Measurements from ENCODE around the gene TUG1. TPM values are rescaled to one million over a fixed set of nuclear protein-coding genes. Genes with fewer than 3 reads are reported as not detected.

Gene TUG1
- total RNA-seq, 5 donors from 2014 or later (not counting 1 experiment from before 2014, with no cell fraction given) = 92.6 to 115 (median 94.8) TPM

GRCh38 chr22:30982512-30982911 is 13.4 kb downstream of the TUG1 start:
- no peak overlapping the region for H3K27ac ChIP-seq (ENCODE audit: low read length)
- Mint-ChIP-seq H3K4me1 (peaks cover 0 to 3% (median 0%) of the 10 kb centered on the region in 3 donors), H3K9me3 (peaks cover 15 to 70% (median 61%) of the 10 kb centered on the region in 3 donors), H3K27me3 (no peaks in the 10 kb centered on the region), H3K36me3 (peaks cover 4% of the 10 kb centered on the region), H3K27ac (no peak overlapping the region), H3K4me3 (no peak overlapping the region)
- no peaks in the 10 kb centered on the region for H3K4me1 ChIP-seq (ENCODE audit: control insufficient read depth in 1 of 2, extremely low read depth in 1 of 2, insufficient read depth in 2 of 2, low read length in 2 of 2)
- DNase-seq (no peak), ATAC-seq (replicated peaks in 1 of 4) (no peak)
- no peaks in the 10 kb centered on the region for H3K36me3 ChIP-seq (ENCODE audit: control insufficient read depth in 2 of 2, extremely low read depth in 1 of 2, insufficient read depth in 1 of 2, low read length in 1 of 2)
- no peaks in the 10 kb centered on the region for H3K27me3 ChIP-seq (replicated peaks in 1 of 2; ENCODE audit: control insufficient read depth in 2 of 2, extremely low read depth in 1 of 2, insufficient read depth in 2 of 2, low read length in 1 of 2)
- ChIA-PET CTCF (interaction anchor here in 1 of 2 donors (0.7 kb wide), 2 partner anchors 190 to 249 kb away, joined by 3 to 4 read pairs; no protein-coding TSS in a partner anchor), POLR2A (interaction anchor here in 1 of 2 donors (0.5 kb wide), 1 partner anchor 338 kb away, joined by 3 read pairs; no protein-coding TSS in a partner anchor)
- WGBS (ENCODE audit: insufficient coverage) = 70% methylated on average over 1 of the region's 2 CpGs
- peaks cover 32% of the 10 kb centered on the region for H3K9me3 ChIP-seq
- no peak overlapping the region for H3K4me3 ChIP-seq (ENCODE audit: control insufficient read depth in 1 of 2, extremely low read depth in 1 of 2, low read length in 1 of 2)

GRCh38 chr22:30984317-30984716 is 15.3 kb downstream of the TUG1 start:
- peaks cover 0 to under 1% of the 10 kb centered on the region in 2 donors for H3K27me3 Mint-ChIP-seq
- ChIA-PET CTCF (no interaction called here), POLR2A (no interaction called here)
- H3K4me3 Mint-ChIP-seq = no peak overlapping the region
- H3K9me3 Mint-ChIP-seq = peaks cover 11 to 64% (median 54%) of the 10 kb centered on the region in 3 donors
- 80% methylated on average over 1 of the region's 2 CpGs for WGBS (ENCODE audit: insufficient coverage)
- H3K4me1 ChIP-seq (ENCODE audit: control insufficient read depth in 1 of 2, extremely low read depth in 1 of 2, insufficient read depth in 2 of 2, low read length in 2 of 2) = no peaks in the 10 kb centered on the region
- no peaks in the 10 kb centered on the region for H3K36me3 ChIP-seq (ENCODE audit: control insufficient read depth in 2 of 2, extremely low read depth in 1 of 2, insufficient read depth in 1 of 2, low read length in 1 of 2)
- H3K27ac ChIP-seq (ENCODE audit: low read length) = no peak overlapping the region
- ATAC-seq (replicated peaks in 1 of 4) (no peak), DNase-seq (no peak)
- H3K4me3 ChIP-seq (ENCODE audit: control insufficient read depth in 1 of 2, extremely low read depth in 1 of 2, low read length in 1 of 2) = no peak overlapping the region
- peaks cover 22% of the 10 kb centered on the region for H3K9me3 ChIP-seq
- no peak overlapping the region for H3K27ac Mint-ChIP-seq
- peaks cover under 1% of the 10 kb centered on the region for H3K36me3 Mint-ChIP-seq
- no peaks in the 10 kb centered on the region for H3K27me3 ChIP-seq (replicated peaks in 1 of 2; ENCODE audit: control insufficient read depth in 2 of 2, extremely low read depth in 1 of 2, insufficient read depth in 2 of 2, low read length in 1 of 2)
- peaks cover 0 to 1% (median 0%) of the 10 kb centered on the region in 3 donors for H3K4me1 Mint-ChIP-seq

GRCh38 chr22:30985561-30986208 is 16.6 kb downstream of the TUG1 start:
- Histone ChIP-seq H3K27ac (ENCODE audit: low read length) (no peak overlapping the region), H3K9me3 (peaks cover 18% of the 10 kb centered on the region), H3K36me3 (ENCODE audit: control insufficient read depth in 2 of 2, extremely low read depth in 1 of 2, insufficient read depth in 1 of 2, low read length in 1 of 2) (no peaks in the 10 kb centered on the region), H3K27me3 (replicated peaks in 1 of 2; ENCODE audit: control insufficient read depth in 2 of 2, extremely low read depth in 1 of 2, insufficient read depth in 2 of 2, low read length in 1 of 2) (no peaks in the 10 kb centered on the region), H3K4me3 (ENCODE audit: control insufficient read depth in 1 of 2, extremely low read depth in 1 of 2, low read length in 1 of 2) (no peak overlapping the region), H3K4me1 (ENCODE audit: control insufficient read depth in 1 of 2, extremely low read depth in 1 of 2, insufficient read depth in 2 of 2, low read length in 2 of 2) (no peaks in the 10 kb centered on the region)
- H3K36me3 Mint-ChIP-seq = peaks cover 10% of the 10 kb centered on the region
- H3K4me1 Mint-ChIP-seq = peaks cover 0 to 1% (median 0%) of the 10 kb centered on the region in 3 donors
- no peak for ATAC-seq (replicated peaks in 1 of 4)
- H3K9me3 Mint-ChIP-seq = peaks cover 15 to 65% (median 55%) of the 10 kb centered on the region in 3 donors
- no peak overlapping the region for H3K4me3 Mint-ChIP-seq
- POLR2A ChIA-PET = no interaction called here
- no peak overlapping the region for H3K27ac Mint-ChIP-seq
- no peak for DNase-seq
- WGBS (ENCODE audit: insufficient coverage) = 88% methylated on average over 2 of the region's 4 CpGs
- CTCF ChIA-PET = no interaction called here
- peaks cover 0 to 3% of the 10 kb centered on the region in 2 donors for H3K27me3 Mint-ChIP-seq

- peaks cover 0 to under 1% of the 10 kb centered on the region in 2 experiments for H3K27me3 ChIP-seq (replicated peaks in 1 of 2; ENCODE audit: control insufficient read depth in 2 of 2, extremely low read depth in 1 of 2, insufficient read depth in 2 of 2, low read length in 1 of 2)
- POLR2A ChIA-PET = no interaction called here
- H3K4me3 ChIP-seq (ENCODE audit: control insufficient read depth in 1 of 2, extremely low read depth in 1 of 2, low read length in 1 of 2) = no peak overlapping the region
- Mint-ChIP-seq H3K27ac (no peak overlapping the region), H3K9me3 (peaks cover 5 to 46% (median 31%) of the 10 kb centered on the region in 3 donors), H3K36me3 (peaks cover 13% of the 10 kb centered on the region), H3K4me1 (no peaks in the 10 kb centered on the region), H3K4me3 (no peak overlapping the region), H3K27me3 (peaks cover 0 to 3% of the 10 kb centered on the region in 2 donors)
- H3K9me3 ChIP-seq = peaks cover 9% of the 10 kb centered on the region
- no peaks in the 10 kb centered on the region for H3K36me3 ChIP-seq (ENCODE audit: control insufficient read depth in 2 of 2, extremely low read depth in 1 of 2, insufficient read depth in 1 of 2, low read length in 1 of 2)
- H3K27ac ChIP-seq (ENCODE audit: low read length) = no peak overlapping the region
- no peaks in the 10 kb centered on the region for H3K4me1 ChIP-seq (ENCODE audit: control insufficient read depth in 1 of 2, extremely low read depth in 1 of 2, insufficient read depth in 2 of 2, low read length in 2 of 2)
- CTCF ChIA-PET = no interaction called here
- ATAC-seq (replicated peaks in 1 of 4) (no peak), DNase-seq (no peak)
Measured at GRCh38 chr22:30989474-30989873, 20.4 kb downstream of the TUG1 start.

- ChIA-PET CTCF (no interaction called here), POLR2A (no interaction called here)
- Histone ChIP-seq H3K4me1 (ENCODE audit: control insufficient read depth in 1 of 2, extremely low read depth in 1 of 2, insufficient read depth in 2 of 2, low read length in 2 of 2) (no peaks in the 10 kb centered on the region), H3K4me3 (ENCODE audit: control insufficient read depth in 1 of 2, extremely low read depth in 1 of 2, low read length in 1 of 2) (peak overlapping the region in 1 of 2 donors; percentile 25), H3K27me3 (replicated peaks in 1 of 2; ENCODE audit: control insufficient read depth in 2 of 2, extremely low read depth in 1 of 2, insufficient read depth in 2 of 2, low read length in 1 of 2) (peaks cover 0 to 4% of the 10 kb centered on the region in 2 experiments), H3K9me3 (peaks cover 6% of the 10 kb centered on the region), H3K36me3 (ENCODE audit: control insufficient read depth in 2 of 2, extremely low read depth in 1 of 2, insufficient read depth in 1 of 2, low read length in 1 of 2) (no peaks in the 10 kb centered on the region), H3K27ac (ENCODE audit: low read length) (no peak overlapping the region)
- Mint-ChIP-seq H3K4me1 (peaks cover 0 to 3% (median 0%) of the 10 kb centered on the region in 3 donors), H3K27ac (no peak overlapping the region), H3K4me3 (no peak overlapping the region), H3K9me3 (peaks cover 4 to 40% (median 24%) of the 10 kb centered on the region in 3 donors), H3K36me3 (peaks cover 13% of the 10 kb centered on the region), H3K27me3 (peaks cover 0 to 4% of the 10 kb centered on the region in 2 donors)
- WGBS (ENCODE audit: insufficient coverage) = no CpG with 5 or more reads among the region's 1 CpG
- ATAC-seq (replicated peaks in 1 of 4) = no peak
- no peak for DNase-seq
Measured at GRCh38 chr22:30990690-30991089, 21.6 kb downstream of the TUG1 start.

- no peak for DNase-seq
- Mint-ChIP-seq H3K4me1 (peaks cover 0 to 8% (median 0%) of the 10 kb centered on the region in 3 donors), H3K27me3 (peaks cover 0 to 4% of the 10 kb centered on the region in 2 donors), H3K27ac (no peak overlapping the region), H3K36me3 (peaks cover 13% of the 10 kb centered on the region), H3K9me3 (peaks cover 4 to 31% (median 20%) of the 10 kb centered on the region in 3 donors), H3K4me3 (no peak overlapping the region)
- H3K27ac ChIP-seq (ENCODE audit: low read length) = no peak overlapping the region
- ChIA-PET CTCF (no interaction called here), POLR2A (no interaction called here)
- WGBS (ENCODE audit: insufficient coverage) = 70% methylated on average over 2 of the region's 2 CpGs
- H3K27me3 ChIP-seq (replicated peaks in 1 of 2; ENCODE audit: control insufficient read depth in 2 of 2, extremely low read depth in 1 of 2, insufficient read depth in 2 of 2, low read length in 1 of 2) = peaks cover 0 to 4% of the 10 kb centered on the region in 2 experiments
- no peak for ATAC-seq (replicated peaks in 1 of 4)
- no peaks in the 10 kb centered on the region for H3K36me3 ChIP-seq (ENCODE audit: control insufficient read depth in 2 of 2, extremely low read depth in 1 of 2, insufficient read depth in 1 of 2, low read length in 1 of 2)
- H3K9me3 ChIP-seq = peaks cover 6% of the 10 kb centered on the region
- H3K4me3 ChIP-seq (ENCODE audit: control insufficient read depth in 1 of 2, extremely low read depth in 1 of 2, low read length in 1 of 2) = no peak overlapping the region
- no peaks in the 10 kb centered on the region for H3K4me1 ChIP-seq (ENCODE audit: control insufficient read depth in 1 of 2, extremely low read depth in 1 of 2, insufficient read depth in 2 of 2, low read length in 2 of 2)
Measured at GRCh38 chr22:30992565-30992964, 23.5 kb downstream of the TUG1 start.

All from T-cell (primary cell).